PC-9 (cell line): ENCODE measurements around the gene CNIH3. TPM values are rescaled to one million over a fixed set of nuclear protein-coding genes. Genes with fewer than 3 reads are reported as not detected.

Experiments used
- BruUV-seq: library from RNA; stranded (reverse); fragments of 400-500 nt; replicated peaks from 2 replicates; lab custom pipeline; 2021; lab: Mats Ljungman, UMichigan
- CTCF ChIA-PET: fragments of 300-600 bp; sonication (Branson Sonifier 250); formaldehyde crosslinking; loops from one replicate; lab custom pipeline; 2022; ENCODE audit warnings: antibody characterized with exemption; lab: Charles Lee
- POLR2A ChIA-PET: fragments of 300-600 bp; sonication (Branson Sonifier 250); formaldehyde crosslinking; loops from one replicate; lab custom pipeline; 2022; ENCODE audit warnings: antibody characterized with exemption; ENCODE audit not compliant: unreplicated experiment; lab: Charles Lee
- DNase-seq, 2 experiments: peaks; one replicate each; pipeline versions ENCODE4 v3.0.0 to v3.0.0-alpha.2; 2015 to 2022; ENCODE audit warnings: mixed read lengths in 1 of 2
- H2AFZ ChIP-seq: fragments of 200-600 bp; sonication (generic); 2 replicates; pipeline ENCODE4 v1.8.1; 2017; ENCODE audit warnings: antibody characterized with exemption
- H3F3A ChIP-seq: fragments of 200-600 bp; sonication (generic); 2 replicates; pipeline ENCODE4 v1.8.1; 2017; ENCODE audit warnings: antibody characterized with exemption, mild to moderate bottlenecking, low read depth; ENCODE audit not compliant: insufficient read depth
- H3K27ac ChIP-seq: fragments of 200-600 bp; sonication (generic); 2 replicates; pipeline ENCODE4 v1.6.1; 2016; ENCODE audit warnings: mixed run types
- H3K27me3 ChIP-seq: fragments of 200-600 bp; sonication (generic); 2 replicates; pipeline ENCODE4 v1.6.1; 2016; ENCODE audit warnings: low read depth, mixed run types; ENCODE audit not compliant: insufficient read depth
- H3K36me3 ChIP-seq: fragments of 200-600 bp; sonication (generic); 2 replicates; pipeline ENCODE4 v1.6.1; 2016; ENCODE audit warnings: low read depth, mixed run types
- H3K4me1 ChIP-seq: fragments of 200-600 bp; sonication (generic); replicated peaks from 2 replicates; pipeline ENCODE4 v1.6.1; 2016; ENCODE audit warnings: mixed run types; ENCODE audit not compliant: insufficient read depth
- H3K4me2 ChIP-seq: fragments of 200-600 bp; sonication (generic); 2 replicates; pipeline ENCODE4 v1.6.1; 2017; ENCODE audit warnings: mixed run types
- H3K4me3 ChIP-seq: fragments of 200-600 bp; sonication (generic); 2 replicates; pipeline ENCODE4 v1.6.1; 2016; ENCODE audit warnings: mixed run types
- H3K79me2 ChIP-seq: fragments of 200-600 bp; sonication (generic); 2 replicates; pipeline ENCODE4 v1.6.1; 2017; ENCODE audit warnings: low read depth, mixed run types
- H3K9me2 ChIP-seq: fragments of 200-600 bp; sonication (generic); 2 replicates; pipeline ENCODE4 v1.8.1; 2017; ENCODE audit warnings: mild to moderate bottlenecking; ENCODE audit not compliant: insufficient read depth
- H3K9me3 ChIP-seq: fragments of 200-600 bp; sonication (generic); 2 replicates; pipeline ENCODE4 v1.8.1; 2016; ENCODE audit warnings: low read depth; ENCODE audit not compliant: insufficient read depth
- H4K20me1 ChIP-seq: fragments of 200-600 bp; sonication (generic); 2 replicates; pipeline ENCODE4 v1.8.1; 2017; ENCODE audit not compliant: insufficient read depth
- CTCF ChIP-seq: fragments of 200-600 bp; sonication (generic); conservative IDR thresholded peaks from 2 replicates; pipeline ENCODE4 v1.6.1; 2017; ENCODE audit warnings: mixed run types, antibody characterized with exemption, mild to moderate bottlenecking, moderate library complexity
- EZH2 ChIP-seq: fragments of 200-600 bp; sonication (generic); IDR thresholded peaks from 2 replicates; pipeline ENCODE4 v1.8.0; 2017; ENCODE audit warnings: antibody characterized with exemption, low read depth
- intact Hi-C: fragments of 100-400 bp; cut with micrococcal nuclease; formaldehyde crosslinking; loops from one replicate; pipeline ENCODE4 v1.10.0; 2022; ENCODE audit not compliant: unreplicated experiment
- total RNA-seq: library from RNA; stranded (reverse); gene quantifications from 2 replicates; pipeline ENCODE4 v1.2.3, GENCODE V29; 2021

The CNIH3 gene
- total RNA-seq, 1 experiment from 2014 or later = 8.4 TPM

- BruUV-seq = no TSS peak
- no peak for TF ChIP-seq EZH2
- no peak for TF ChIP-seq CTCF
These were observed 95.8 kb downstream of the CNIH3 start for GRCh38 chr1:224711876-224712275.

GRCh38 chr1:224713228-224713627 lies 97.1 kb downstream of the CNIH3 start:
- no peaks in the 10 kb centered on the region for H3K36me3 ChIP-seq
- H4K20me1 ChIP-seq = no peaks in the 10 kb centered on the region; the same call in 1 of the 2 replicates
- H3K9me3 ChIP-seq = no peaks in the 10 kb centered on the region
- H3K9me2 ChIP-seq = no peaks in the 10 kb centered on the region
- intact Hi-C loops = no loop called here
- CTCF ChIA-PET = no interaction called here
- H3K4me3 ChIP-seq = no peak overlapping the region
- TF ChIP-seq EZH2 (no peak), CTCF (no peak)
- POLR2A ChIA-PET = interaction anchor here (0.7 kb wide), 1 partner anchor 19 kb away, joined by 7 read pairs; no protein-coding TSS in a partner anchor
- no peak for DNase-seq
- no peaks in the 10 kb centered on the region for H3F3A ChIP-seq
- no peak overlapping the region for H3K4me2 ChIP-seq
- H3K27ac ChIP-seq = no peak overlapping the region
- no peaks in the 10 kb centered on the region for H3K4me1 ChIP-seq
- no peaks in the 10 kb centered on the region for H3K27me3 ChIP-seq
- no peak overlapping the region for H2AFZ ChIP-seq
- no peaks in the 10 kb centered on the region for H3K79me2 ChIP-seq
- no TSS peak for BruUV-seq

More at GRCh38 chr1:224711876-224712275, 95.8 kb downstream of the CNIH3 start:
- Histone ChIP-seq H3K36me3 (no peaks in the 10 kb centered on the region), H3K79me2 (no peaks in the 10 kb centered on the region), H2AFZ (no peak overlapping the region), H3K4me3 (no peak overlapping the region), H3K27me3 (no peaks in the 10 kb centered on the region), H3K4me2 (no peak overlapping the region), H3K9me2 (no peaks in the 10 kb centered on the region), H4K20me1 (no peaks in the 10 kb centered on the region; the same call in 1 of the 2 replicates), H3F3A (no peaks in the 10 kb centered on the region), H3K4me1 (no peaks in the 10 kb centered on the region), H3K9me3 (no peaks in the 10 kb centered on the region), H3K27ac (no peak overlapping the region)
- CTCF ChIA-PET = interaction anchor here (0.7 kb wide), 1 partner anchor 24 kb away, joined by 6 read pairs; no protein-coding TSS in a partner anchor
- DNase-seq = no peak
- POLR2A ChIA-PET = no interaction called here
- intact Hi-C loops = no loop called here

- intact Hi-C loops = no loop called here
- Histone ChIP-seq H3K4me2 (no peak overlapping the region), H3K36me3 (no peaks in the 10 kb centered on the region), H3K27ac (no peak overlapping the region), H3K4me1 (no peaks in the 10 kb centered on the region), H4K20me1 (no peaks in the 10 kb centered on the region; the same call in 1 of the 2 replicates), H3K9me3 (no peaks in the 10 kb centered on the region), H3K4me3 (no peak overlapping the region), H2AFZ (no peak overlapping the region), H3K79me2 (no peaks in the 10 kb centered on the region), H3K27me3 (no peaks in the 10 kb centered on the region), H3F3A (no peaks in the 10 kb centered on the region; the same call in 1 of the 2 replicates), H3K9me2 (no peaks in the 10 kb centered on the region)
- no TSS peak for BruUV-seq
- TF ChIP-seq EZH2 (no peak), CTCF (no peak)
- CTCF ChIA-PET = no interaction called here
- no peak for DNase-seq
- POLR2A ChIA-PET = no interaction called here
These were observed 98.4 kb downstream of the CNIH3 start for GRCh38 chr1:224714553-224714952.
